Measurements from ENCODE around the gene ICA1L. TPM values are rescaled to one million over a fixed set of nuclear protein-coding genes. Genes with fewer than 3 reads are reported as not detected.

The ICA1L gene
- total RNA-seq, 1 donor from 2014 or later, result 24.8 TPM

GRCh38 chr2:202782940-202783558, 88.5 kb downstream of the ICA1L start:
- DNase-seq, result no peak

- DNase-seq, result no peak
Observed at GRCh38 chr2:202780514-202781021, 91.0 kb downstream of the ICA1L start.

GRCh38 chr2:202778217-202778616, 93.3 kb downstream of the ICA1L start:
- DNase-seq, result no peak

GRCh38 chr2:202774104-202774503, 97.5 kb downstream of the ICA1L start:
- DNase-seq, result no peak

GRCh38 chr2:202773301-202773973, 98.1 kb downstream of the ICA1L start:
- no peak for DNase-seq

GRCh38 chr2:202771741-202772460, 99.7 kb downstream of the ICA1L start:
- peak; percentile 9 for DNase-seq

- no peak for DNase-seq
Observed at GRCh38 chr2:202771336-202771735, 100.2 kb downstream of the ICA1L start.

GRCh38 chr2:202769201-202769600, 102.4 kb downstream of the ICA1L start:
- peak; percentile 13 for DNase-seq

GRCh38 chr2:202768273-202768672, 103.3 kb downstream of the ICA1L start:
- no peak for DNase-seq

- DNase-seq, result peak; percentile 11
Observed at GRCh38 chr2:202765436-202765835, 106.1 kb downstream of the ICA1L start.

GRCh38 chr2:202764991-202765390, 106.6 kb downstream of the ICA1L start:
- DNase-seq, result no peak

GRCh38 chr2:202763916-202764315, 107.7 kb downstream of the ICA1L start:
- no peak for DNase-seq

- no peak for DNase-seq
Observed at GRCh38 chr2:202762556-202762955, 109.0 kb downstream of the ICA1L start.

GRCh38 chr2:202760848-202761247, 110.7 kb downstream of the ICA1L start:
- DNase-seq, result no peak

- DNase-seq, result no peak
Observed at GRCh38 chr2:202758604-202759003, 113.0 kb downstream of the ICA1L start.

GRCh38 chr2:202758128-202758527, 113.4 kb downstream of the ICA1L start:
- DNase-seq, result no peak

GRCh38 chr2:202757339-202757738, 114.2 kb downstream of the ICA1L start:
- no peak for DNase-seq

GRCh38 chr2:202756598-202756997, 115.0 kb downstream of the ICA1L start:
- DNase-seq, result no peak

GRCh38 chr2:202754936-202755335, 116.6 kb downstream of the ICA1L start:
- DNase-seq, result no peak

GRCh38 chr2:202752071-202752470, 119.5 kb downstream of the ICA1L start:
- no peak for DNase-seq

GRCh38 chr2:202750763-202751427, 120.7 kb downstream of the ICA1L start:
- no peak for DNase-seq

- DNase-seq, result no peak
Observed at GRCh38 chr2:202749477-202749876, 122.1 kb downstream of the ICA1L start.

GRCh38 chr2:202743613-202744012, 128.0 kb downstream of the ICA1L start:
- DNase-seq, result no peak

Data from tongue (tissue), 2 donors.